Type B pancreatic cell (in vitro differentiated cells): ENCODE data around the gene GRB14. TPM values are rescaled to one million over a fixed set of nuclear protein-coding genes. Genes with fewer than 3 reads are reported as not detected.

Experiments used
- DNase-seq: peaks from one replicate; pipeline ENCODE4 v3.0.0; 2021; ENCODE audit warnings: mixed read lengths; ENCODE audit not compliant: unreplicated experiment; ENCODE audit errors: extremely low spot score
- H3K27ac Mint-ChIP-seq: 2 replicates; pipeline ENCODE4 v1.8.0; 2021; ENCODE audit warnings: mild to moderate bottlenecking, mixed read lengths
- H3K27me3 Mint-ChIP-seq: 2 replicates; pipeline ENCODE4 v1.8.0; 2021; ENCODE audit warnings: mixed read lengths
- H3K36me3 Mint-ChIP-seq: 2 replicates; pipeline ENCODE4 v1.8.0; 2021; ENCODE audit warnings: mixed read lengths
- H3K4me1 Mint-ChIP-seq: one replicate; pipeline ENCODE4 v1.8.0; 2021; ENCODE audit warnings: mixed read lengths; ENCODE audit not compliant: unreplicated experiment
- H3K4me3 Mint-ChIP-seq: 2 replicates; pipeline ENCODE4 v1.8.0; 2021; ENCODE audit warnings: mild to moderate bottlenecking, mixed read lengths
- H3K9me3 Mint-ChIP-seq: 2 replicates; pipeline ENCODE4 v1.8.0; 2021; ENCODE audit warnings: mixed read lengths
- CTCF ChIP-seq: fragments of 200-600 bp; sonication (generic); conservative IDR thresholded peaks from 2 replicates; pipeline ENCODE4 v1.5.0; 2021; ENCODE audit warnings: antibody characterized with exemption, mild to moderate bottlenecking
- total RNA-seq: library from RNA; stranded (reverse); gene quantifications from 2 replicates; pipeline ENCODE4 v1.2.1, GENCODE V29; 2021; ENCODE audit warnings: low replicate concordance

GRB14 gene
- total RNA-seq, 1 donor from 2014 or later: 11.6 TPM

- H3K27ac Mint-ChIP-seq: no peak overlapping the region
- no peaks in the 10 kb centered on the region for H3K27me3 Mint-ChIP-seq
- peaks cover 9% of the 10 kb centered on the region for H3K9me3 Mint-ChIP-seq
- H3K4me3 Mint-ChIP-seq: no peak overlapping the region
- peaks cover 8% of the 10 kb centered on the region for H3K4me1 Mint-ChIP-seq
- peaks cover 25% of the 10 kb centered on the region for H3K36me3 Mint-ChIP-seq
- TF ChIP-seq CTCF: no peak
- DNase-seq: no peak
These were observed 109.5 kb downstream of the GRB14 start for GRCh38 chr2:164511738-164512137.

- TF ChIP-seq CTCF: no peak
- no peak overlapping the region for H3K27ac Mint-ChIP-seq
- no peak for DNase-seq
- no peak overlapping the region for H3K4me3 Mint-ChIP-seq
- peaks cover 9% of the 10 kb centered on the region for H3K9me3 Mint-ChIP-seq
- H3K36me3 Mint-ChIP-seq: peaks cover 22% of the 10 kb centered on the region
- H3K4me1 Mint-ChIP-seq: peaks cover 8% of the 10 kb centered on the region
- H3K27me3 Mint-ChIP-seq: no peaks in the 10 kb centered on the region
These were observed 110.4 kb downstream of the GRB14 start for GRCh38 chr2:164510895-164511294.

- Mint-ChIP-seq H3K36me3 (peaks cover 9% of the 10 kb centered on the region), H3K27ac (no peak overlapping the region), H3K27me3 (no peaks in the 10 kb centered on the region), H3K9me3 (no peaks in the 10 kb centered on the region), H3K4me1 (peaks cover 4% of the 10 kb centered on the region), H3K4me3 (no peak overlapping the region)
- DNase-seq: no peak
- no peak for TF ChIP-seq CTCF
These were observed 112.0 kb downstream of the GRB14 start for GRCh38 chr2:164509137-164509877.

- Mint-ChIP-seq H3K4me1 (no peaks in the 10 kb centered on the region), H3K9me3 (no peaks in the 10 kb centered on the region), H3K27me3 (no peaks in the 10 kb centered on the region), H3K4me3 (no peak overlapping the region), H3K36me3 (no peaks in the 10 kb centered on the region), H3K27ac (no peak overlapping the region)
- TF ChIP-seq CTCF: peak; percentile 37
- DNase-seq: no peak
These were observed 117.0 kb downstream of the GRB14 start for GRCh38 chr2:164504253-164504652.

GRCh38 chr2:164498836-164499235 lies 122.4 kb downstream of the GRB14 start:
- Mint-ChIP-seq H3K27ac (no peak overlapping the region), H3K27me3 (no peaks in the 10 kb centered on the region), H3K36me3 (no peaks in the 10 kb centered on the region), H3K9me3 (no peaks in the 10 kb centered on the region), H3K4me1 (no peaks in the 10 kb centered on the region), H3K4me3 (no peak overlapping the region)
- DNase-seq: no peak
- TF ChIP-seq CTCF: no peak
